SK-N-SH treated with all-trans-retinoic acid at 6 μM for 48 hours (cell line): ENCODE results near the gene KCNMA1.
A peak's percentile ranks its signal among the peaks of the same experiment; 100 is the strongest.

Experiments used
- ATAC-seq: fragments of 200-7000 bp; cut with Tn5 transposase; 3 replicates; pipeline ENCODE4 v1.9.1; 2020; ENCODE audit warnings: mild to moderate bottlenecking, moderate library complexity
- ARNTL ChIP-seq: fragments of 450-650 bp; formaldehyde crosslinking; IDR thresholded peaks from 2 replicates; pipeline ENCODE4 v1.5.0; 2020; ENCODE audit warnings: low read depth, mild to moderate bottlenecking, moderate library complexity, borderline replicate concordance
- BACH2 ChIP-seq: fragments of 250-450 bp; sonication (Bioruptor Pico); IDR thresholded peaks from 2 replicates; pipeline ENCODE4 v1.9.0; 2021; ENCODE audit warnings: mild to moderate bottlenecking, borderline replicate concordance
- CREB5 ChIP-seq: fragments of 250-450 bp; sonication (Bioruptor Pico); IDR thresholded peaks from 2 replicates; pipeline ENCODE4 v1.5.1; 2020; ENCODE audit warnings: low read depth, mild to moderate bottlenecking, moderate library complexity
- CSDC2 ChIP-seq: fragments of 250-450 bp; sonication (Bioruptor Pico); IDR thresholded peaks from 2 replicates; pipeline ENCODE4 v1.5.0; 2020; ENCODE audit warnings: mild to moderate bottlenecking, moderate library complexity
- GLIS3 ChIP-seq: fragments of 250-450 bp; sonication (Bioruptor Pico); IDR thresholded peaks from 2 replicates; pipeline ENCODE4 v1.5.0; 2020; ENCODE audit warnings: mild to moderate bottlenecking, moderate library complexity
- ISL1 ChIP-seq: fragments of 250-450 bp; sonication (Bioruptor Pico); IDR thresholded peaks from 2 replicates; pipeline ENCODE4 v2.1.2; 2022; ENCODE audit warnings: mild to moderate bottlenecking, moderate library complexity
- OSR1 ChIP-seq: fragments of 250-450 bp; sonication (Bioruptor Pico); IDR thresholded peaks from 2 replicates; pipeline ENCODE4 v1.8.0; 2022; ENCODE audit warnings: moderate library complexity, mild to moderate bottlenecking, inconsistent platforms
- PATZ1 ChIP-seq: fragments of 250-450 bp; sonication (Bioruptor Pico); IDR thresholded peaks from 2 replicates; pipeline ENCODE4 v1.8.0; 2020; ENCODE audit warnings: mild to moderate bottlenecking, moderate library complexity, borderline replicate concordance
- POU6F1 ChIP-seq: fragments of 250-450 bp; sonication (Bioruptor Pico); IDR thresholded peaks from 2 replicates; pipeline ENCODE4 v1.8.0; 2021; ENCODE audit warnings: low read depth, mild to moderate bottlenecking, moderate library complexity, borderline replicate concordance
- PPARA ChIP-seq: fragments of 250-450 bp; sonication (Bioruptor Pico); IDR thresholded peaks from 2 replicates; pipeline ENCODE4 v1.5.0; 2020; ENCODE audit warnings: mild to moderate bottlenecking, borderline replicate concordance
- RARB ChIP-seq: fragments of 250-450 bp; sonication (Bioruptor Pico); IDR thresholded peaks from 2 replicates; pipeline ENCODE4 v1.8.0; 2021; ENCODE audit warnings: mild to moderate bottlenecking, moderate library complexity
- SNAI2 ChIP-seq: fragments of 250-450 bp; sonication (Bioruptor Pico); IDR thresholded peaks from 2 replicates; pipeline ENCODE4 v1.5.0; 2020; ENCODE audit warnings: mild to moderate bottlenecking, moderate library complexity
- TCF4 ChIP-seq: fragments of 250-450 bp; sonication (Bioruptor Pico); IDR thresholded peaks from 2 replicates; pipeline ENCODE4 v1.8.0; 2021; ENCODE audit warnings: mild to moderate bottlenecking, moderate library complexity, borderline replicate concordance
- TOX ChIP-seq: fragments of 250-450 bp; sonication (Bioruptor Pico); IDR thresholded peaks from 2 replicates; pipeline ENCODE4 v1.8.0; 2021; ENCODE audit warnings: mild to moderate bottlenecking, moderate library complexity, borderline replicate concordance
- TSHZ2 ChIP-seq: fragments of 250-450 bp; sonication (Bioruptor Pico); IDR thresholded peaks from 2 replicates; pipeline ENCODE4 v1.5.0; 2020; ENCODE audit warnings: mild to moderate bottlenecking, moderate library complexity
- ZC3H10 ChIP-seq: fragments of 250-450 bp; sonication (Bioruptor Pico); IDR thresholded peaks from 2 replicates; pipeline ENCODE4 v1.5.1; 2021; ENCODE audit warnings: mild to moderate bottlenecking, moderate library complexity
- ZFP3 ChIP-seq: fragments of 250-450 bp; sonication (Bioruptor Pico); IDR thresholded peaks from 2 replicates; pipeline ENCODE4 v1.5.0; 2020; ENCODE audit warnings: mild to moderate bottlenecking, moderate library complexity
- ZNF565 ChIP-seq: fragments of 450-650 bp; formaldehyde crosslinking; conservative IDR thresholded peaks from 2 replicates; pipeline ENCODE4 v1.5.0; 2020; ENCODE audit warnings: low read depth, mild to moderate bottlenecking, moderate library complexity
- ZNF70 ChIP-seq: fragments of 450-650 bp; formaldehyde crosslinking; IDR thresholded peaks from 2 replicates; pipeline ENCODE4 v1.5.0; 2020; ENCODE audit warnings: mild to moderate bottlenecking, moderate library complexity

KCNMA1 gene

GRCh38 chr10:77498210-77498609 is 139.4 kb downstream of the KCNMA1 start:
- ATAC-seq = peak; percentile 4; the same call in 1 of the 3 replicates
- TF ChIP-seq ZNF70 (CRISPR knock-in tag) (no peak), ZC3H10 (CRISPR knock-in tag) (no peak)

GRCh38 chr10:77497748-77498147 is 139.9 kb downstream of the KCNMA1 start:
- peak; percentile 18; the same call in 1 of the 3 replicates for ATAC-seq
- TF ChIP-seq ZC3H10 (CRISPR knock-in tag) (no peak), RARB (CRISPR knock-in tag) (no peak), GLIS3 (CRISPR knock-in tag) (no peak), PATZ1 (CRISPR knock-in tag) (no peak), CREB5 (no peak), ISL1 (no peak), ZNF565 (CRISPR knock-in tag) (no peak), PPARA (CRISPR knock-in tag) (no peak), ZFP3 (no peak), BACH2 (CRISPR knock-in tag) (no peak), TCF4 (CRISPR knock-in tag) (no peak), SNAI2 (CRISPR knock-in tag) (no peak), TOX (CRISPR knock-in tag) (no peak)

- no peak for ATAC-seq
- no peak for TF ChIP-seq ARNTL
- TF ChIP-seq TSHZ2 (CRISPR knock-in tag) = no peak
- no peak for TF ChIP-seq SNAI2 (CRISPR knock-in tag)
- no peak for TF ChIP-seq OSR1
- no peak for TF ChIP-seq ZC3H10 (CRISPR knock-in tag)
- no peak for TF ChIP-seq RARB (CRISPR knock-in tag)
- no peak for TF ChIP-seq TOX (CRISPR knock-in tag)
- TF ChIP-seq CREB5 = no peak
- no peak for TF ChIP-seq PPARA (CRISPR knock-in tag)
- no peak for TF ChIP-seq ZNF70 (CRISPR knock-in tag)
- TF ChIP-seq, all 23 proteins: peak for 0
Observed at GRCh38 chr10:77496941-77497420, 140.6 kb downstream of the KCNMA1 start.

GRCh38 chr10:77494756-77495541 is 142.7 kb downstream of the KCNMA1 start:
- no peak for ATAC-seq
- TF ChIP-seq TCF4 (CRISPR knock-in tag) = no peak
- TF ChIP-seq CSDC2 (CRISPR knock-in tag) = no peak
- no peak for TF ChIP-seq TSHZ2 (CRISPR knock-in tag)
- no peak for TF ChIP-seq OSR1
- TF ChIP-seq ISL1 = no peak
- no peak for TF ChIP-seq POU6F1 (CRISPR knock-in tag)
- TF ChIP-seq BACH2 (CRISPR knock-in tag) = no peak
